Measurements from ENCODE around the gene RIC3.

The RIC3 gene

GRCh38 chr11:8095371-8095770, 73.5 kb downstream of the RIC3 start:
- H2BK5ac ChIP-seq (ENCODE audit: low read length): no peak overlapping the region
- DNase-seq: no peak
- no peaks in the 10 kb centered on the region for H3K27me3 ChIP-seq (ENCODE audit: insufficient read depth, low read length, poor library complexity)
- no peaks in the 10 kb centered on the region for H3K79me2 ChIP-seq (ENCODE audit: control insufficient read depth, insufficient read depth, low read length)
- no peak overlapping the region for H3K23ac ChIP-seq (ENCODE audit: low read length)
- H4K5ac ChIP-seq (ENCODE audit: low read length): no peak overlapping the region
- no peak overlapping the region for H2BK15ac ChIP-seq (replicated peaks; ENCODE audit: low read depth)
- no CpG with 5 or more reads among the region's 12 CpGs for WGBS (ENCODE audit: extremely low coverage, insufficient coverage, low lambda C conversion rate)
- H3K4me3 ChIP-seq (ENCODE audit: low read length): no peak overlapping the region
- H4K8ac ChIP-seq (ENCODE audit: low read depth, low read length): no peak overlapping the region
- H3K56ac ChIP-seq (ENCODE audit: low read length): no peak overlapping the region
- no peaks in the 10 kb centered on the region for H3K4me1 ChIP-seq (ENCODE audit: control insufficient read depth, low read depth, low read length)
- no peaks in the 10 kb centered on the region for H3K79me1 ChIP-seq (ENCODE audit: low read length)
- no peak overlapping the region for H3K4ac ChIP-seq (ENCODE audit: low read depth, low read length)
- H3K18ac ChIP-seq (ENCODE audit: low read length): no peak overlapping the region
- no peak overlapping the region for H3K27ac ChIP-seq (ENCODE audit: low read depth, low read length)
- peaks cover 3% of the 10 kb centered on the region for H3K36me3 ChIP-seq (ENCODE audit: control insufficient read depth, insufficient read depth, low read length)
- H3K9ac ChIP-seq (ENCODE audit: low read length): no peak overlapping the region
- H2BK120ac ChIP-seq (ENCODE audit: low read depth, low read length): no peak overlapping the region
- H3K4me2 ChIP-seq (ENCODE audit: low read length): no peak overlapping the region
- H2AK5ac ChIP-seq (ENCODE audit: low read length): no peak overlapping the region

GRCh38 chr11:8094656-8095055, 74.2 kb downstream of the RIC3 start:
- no peak overlapping the region for H2BK15ac ChIP-seq (replicated peaks; ENCODE audit: low read depth)
- no peak overlapping the region for H3K9ac ChIP-seq (ENCODE audit: low read length)
- no peak overlapping the region for H3K4me3 ChIP-seq (ENCODE audit: low read length)
- no peak overlapping the region for H3K18ac ChIP-seq (ENCODE audit: low read length)
- H3K27ac ChIP-seq (ENCODE audit: low read depth, low read length): no peak overlapping the region
- no peak overlapping the region for H3K4me2 ChIP-seq (ENCODE audit: low read length)
- H4K8ac ChIP-seq (ENCODE audit: low read depth, low read length): no peak overlapping the region
- no peak for DNase-seq
- no peak overlapping the region for H3K56ac ChIP-seq (ENCODE audit: low read length)
- H3K79me1 ChIP-seq (ENCODE audit: low read length): no peaks in the 10 kb centered on the region
- no peak overlapping the region for H2BK120ac ChIP-seq (ENCODE audit: low read depth, low read length)
- no peak overlapping the region for H4K5ac ChIP-seq (ENCODE audit: low read length)
- no peaks in the 10 kb centered on the region for H3K79me2 ChIP-seq (ENCODE audit: control insufficient read depth, insufficient read depth, low read length)
- WGBS (ENCODE audit: extremely low coverage, insufficient coverage, low lambda C conversion rate): no CpG with 5 or more reads among the region's 11 CpGs
- H2AK5ac ChIP-seq (ENCODE audit: low read length): no peak overlapping the region
- H3K23ac ChIP-seq (ENCODE audit: low read length): no peak overlapping the region
- H3K27me3 ChIP-seq (ENCODE audit: insufficient read depth, low read length, poor library complexity): no peaks in the 10 kb centered on the region
- H2BK5ac ChIP-seq (ENCODE audit: low read length): no peak overlapping the region
- no peak overlapping the region for H3K4ac ChIP-seq (ENCODE audit: low read depth, low read length)
- no peaks in the 10 kb centered on the region for H3K4me1 ChIP-seq (ENCODE audit: control insufficient read depth, low read depth, low read length)
- peaks cover 3% of the 10 kb centered on the region for H3K36me3 ChIP-seq (ENCODE audit: control insufficient read depth, insufficient read depth, low read length)

- no peak overlapping the region for H2AK5ac ChIP-seq (ENCODE audit: low read length)
- no peaks in the 10 kb centered on the region for H3K79me1 ChIP-seq (ENCODE audit: low read length)
- no peak overlapping the region for H4K8ac ChIP-seq (ENCODE audit: low read depth, low read length)
- no peak overlapping the region for H3K56ac ChIP-seq (ENCODE audit: low read length)
- H2BK15ac ChIP-seq (replicated peaks; ENCODE audit: low read depth): no peak overlapping the region
- no peak overlapping the region for H2BK5ac ChIP-seq (ENCODE audit: low read length)
- no peak overlapping the region for H3K4ac ChIP-seq (ENCODE audit: low read depth, low read length)
- H3K4me3 ChIP-seq (ENCODE audit: low read length): no peak overlapping the region
- no peak overlapping the region for H3K18ac ChIP-seq (ENCODE audit: low read length)
- H3K4me2 ChIP-seq (ENCODE audit: low read length): no peak overlapping the region
- H3K23ac ChIP-seq (ENCODE audit: low read length): no peak overlapping the region
- no peaks in the 10 kb centered on the region for H3K4me1 ChIP-seq (ENCODE audit: control insufficient read depth, low read depth, low read length)
- H3K36me3 ChIP-seq (ENCODE audit: control insufficient read depth, insufficient read depth, low read length): peaks cover 3% of the 10 kb centered on the region
- no peak overlapping the region for H2BK120ac ChIP-seq (ENCODE audit: low read depth, low read length)
- H4K5ac ChIP-seq (ENCODE audit: low read length): no peak overlapping the region
- DNase-seq: no peak
- no peak overlapping the region for H3K27ac ChIP-seq (ENCODE audit: low read depth, low read length)
- no peaks in the 10 kb centered on the region for H3K27me3 ChIP-seq (ENCODE audit: insufficient read depth, low read length, poor library complexity)
- no peak overlapping the region for H3K9ac ChIP-seq (ENCODE audit: low read length)
- WGBS (ENCODE audit: extremely low coverage, insufficient coverage, low lambda C conversion rate): no CpG with 5 or more reads among the region's 9 CpGs
- no peaks in the 10 kb centered on the region for H3K79me2 ChIP-seq (ENCODE audit: control insufficient read depth, insufficient read depth, low read length)
Measured at GRCh38 chr11:8093931-8094575, 74.8 kb downstream of the RIC3 start.

GRCh38 chr11:8092587-8093424, 76.0 kb downstream of the RIC3 start:
- no peaks in the 10 kb centered on the region for H3K4me1 ChIP-seq (ENCODE audit: control insufficient read depth, low read depth, low read length)
- H3K79me1 ChIP-seq (ENCODE audit: low read length): peaks cover 1% of the 10 kb centered on the region
- H2BK5ac ChIP-seq (ENCODE audit: low read length): no peak overlapping the region
- no peak overlapping the region for H3K4me3 ChIP-seq (ENCODE audit: low read length)
- no peaks in the 10 kb centered on the region for H3K79me2 ChIP-seq (ENCODE audit: control insufficient read depth, insufficient read depth, low read length)
- H3K23ac ChIP-seq (ENCODE audit: low read length): no peak overlapping the region
- H3K9ac ChIP-seq (ENCODE audit: low read length): no peak overlapping the region
- H3K27me3 ChIP-seq (ENCODE audit: insufficient read depth, low read length, poor library complexity): no peaks in the 10 kb centered on the region
- no peak overlapping the region for H3K4me2 ChIP-seq (ENCODE audit: low read length)
- no peak overlapping the region for H4K8ac ChIP-seq (ENCODE audit: low read depth, low read length)
- H3K56ac ChIP-seq (ENCODE audit: low read length): no peak overlapping the region
- no peak overlapping the region for H3K27ac ChIP-seq (ENCODE audit: low read depth, low read length)
- no peak overlapping the region for H2AK5ac ChIP-seq (ENCODE audit: low read length)
- WGBS (ENCODE audit: extremely low coverage, insufficient coverage, low lambda C conversion rate): no CpG with 5 or more reads among the region's 11 CpGs
- no peak overlapping the region for H3K4ac ChIP-seq (ENCODE audit: low read depth, low read length)
- DNase-seq: peak; percentile 82
- H4K5ac ChIP-seq (ENCODE audit: low read length): no peak overlapping the region
- H3K36me3 ChIP-seq (ENCODE audit: control insufficient read depth, insufficient read depth, low read length): peaks cover 3% of the 10 kb centered on the region
- H2BK15ac ChIP-seq (replicated peaks; ENCODE audit: low read depth): no peak overlapping the region
- H2BK120ac ChIP-seq (ENCODE audit: low read depth, low read length): no peak overlapping the region
- no peak overlapping the region for H3K18ac ChIP-seq (ENCODE audit: low read length)

DNA sequence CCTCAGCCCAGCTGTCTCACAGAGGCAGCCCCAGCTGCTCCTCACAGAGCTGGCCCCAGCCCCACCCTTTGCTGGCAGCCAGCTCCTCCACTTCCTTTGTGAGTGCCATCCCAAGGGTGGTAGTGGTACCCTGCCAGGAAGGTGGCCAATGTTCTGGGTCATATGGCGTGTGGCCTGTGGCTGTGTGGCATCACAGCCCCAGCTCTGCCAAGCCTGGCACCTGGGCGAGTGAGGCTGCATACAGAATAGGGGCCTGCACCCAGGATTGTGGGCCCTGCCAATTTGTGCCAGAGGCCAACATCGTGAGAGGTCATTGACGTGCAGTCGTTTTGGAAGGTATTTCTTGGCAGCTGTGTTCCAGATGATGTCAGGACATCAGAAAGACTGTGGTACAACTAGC, 77.1 kb downstream of the RIC3 start:
- Histone ChIP-seq H3K4me1 (ENCODE audit: control insufficient read depth, low read depth, low read length) (peaks cover 5% of the 10 kb centered on the region), H4K5ac (ENCODE audit: low read length) (no peak overlapping the region), H3K4ac (ENCODE audit: low read depth, low read length) (no peak overlapping the region), H2AK5ac (ENCODE audit: low read length) (no peak overlapping the region), H4K8ac (ENCODE audit: low read depth, low read length) (no peak overlapping the region), H3K27ac (ENCODE audit: low read depth, low read length) (no peak overlapping the region), H2BK15ac (replicated peaks; ENCODE audit: low read depth) (no peak overlapping the region), H3K36me3 (ENCODE audit: control insufficient read depth, insufficient read depth, low read length) (peaks cover 3% of the 10 kb centered on the region), H2BK5ac (ENCODE audit: low read length) (no peak overlapping the region), H3K4me2 (ENCODE audit: low read length) (no peak overlapping the region), H3K56ac (ENCODE audit: low read length) (no peak overlapping the region), H3K23ac (ENCODE audit: low read length) (no peak overlapping the region), H3K79me1 (ENCODE audit: low read length) (peaks cover 5% of the 10 kb centered on the region), H3K9ac (ENCODE audit: low read length) (no peak overlapping the region), H2BK120ac (ENCODE audit: low read depth, low read length) (no peak overlapping the region), H3K4me3 (ENCODE audit: low read length) (no peak overlapping the region), H3K18ac (ENCODE audit: low read length) (no peak overlapping the region), H3K79me2 (ENCODE audit: control insufficient read depth, insufficient read depth, low read length) (no peaks in the 10 kb centered on the region), H3K27me3 (ENCODE audit: insufficient read depth, low read length, poor library complexity) (no peaks in the 10 kb centered on the region)
- DNase-seq: no peak
- no CpG with 5 or more reads among the region's 5 CpGs for whole genome bisulfite sequencing (ENCODE audit: extremely low coverage, insufficient coverage, low lambda C conversion rate)

Measured in mesendoderm (in vitro differentiated cells).